HG02571 (cell line): ENCODE data around the gene LLGL2.

ENCODE experiments used
- ATAC-seq: cut with Tn5 transposase; IDR thresholded peaks from one replicate; pipeline ENCODE4 v1.9.1; 2021; ENCODE audit warnings: mild to moderate bottlenecking, moderate library complexity; ENCODE audit not compliant: unreplicated experiment

The LLGL2 gene

DNA sequence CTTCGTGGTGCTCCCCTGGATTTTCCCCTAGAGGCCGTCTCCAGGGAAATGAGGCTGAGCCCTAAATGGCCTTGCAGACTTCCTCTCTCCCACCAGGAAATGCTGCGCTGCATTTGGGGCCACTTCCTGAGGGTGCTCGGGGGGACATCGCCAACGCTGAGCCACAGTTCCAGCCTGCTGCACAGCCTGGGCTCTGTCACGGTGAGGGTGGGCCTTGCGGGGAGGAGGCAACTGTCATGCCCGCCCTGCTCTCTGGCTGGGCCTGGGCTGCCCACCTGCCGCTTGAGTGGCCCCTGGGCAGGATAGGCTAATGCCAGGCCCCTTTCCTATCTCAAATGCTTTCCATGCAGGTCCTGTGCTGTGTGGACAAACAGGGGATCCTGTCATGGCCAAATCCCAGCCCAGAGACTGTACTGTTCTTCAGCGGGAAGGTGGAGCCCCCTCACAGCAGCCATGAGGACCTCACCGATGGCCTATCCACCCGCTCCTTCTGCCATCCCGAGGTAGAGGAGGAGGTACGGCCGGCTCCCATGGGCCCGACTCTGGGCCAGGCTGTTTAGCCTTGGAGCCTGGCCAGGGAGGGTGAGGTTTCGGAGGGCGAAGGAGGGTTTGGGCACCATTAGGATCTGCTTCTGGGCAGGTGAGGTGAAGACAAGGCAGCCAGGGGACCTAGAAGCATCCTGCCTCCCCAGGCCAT, 34.4 kb upstream of the LLGL2 start:
- no peak for ATAC-seq

DNA sequence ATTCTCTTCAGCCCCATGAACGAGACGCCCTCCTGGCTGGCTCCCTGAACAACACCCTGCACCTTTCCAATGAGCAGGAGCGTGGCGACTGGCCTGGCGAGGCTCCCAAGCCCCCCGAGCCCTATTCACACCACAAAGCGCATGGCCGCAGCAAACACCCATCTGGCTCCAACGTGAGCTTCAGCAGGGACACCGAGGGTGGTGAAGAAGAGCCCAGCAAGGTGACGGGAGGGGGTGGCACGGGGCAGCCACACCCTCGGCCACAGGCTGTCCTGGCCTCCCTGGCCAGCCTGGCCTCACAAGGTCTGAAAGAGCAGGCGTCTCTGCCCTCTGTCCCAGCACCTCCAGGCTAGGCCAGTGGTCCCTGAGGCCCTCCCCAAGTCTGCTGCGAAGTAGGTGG, 33.8 kb upstream of the LLGL2 start:
- ATAC-seq, result no peak

DNA sequence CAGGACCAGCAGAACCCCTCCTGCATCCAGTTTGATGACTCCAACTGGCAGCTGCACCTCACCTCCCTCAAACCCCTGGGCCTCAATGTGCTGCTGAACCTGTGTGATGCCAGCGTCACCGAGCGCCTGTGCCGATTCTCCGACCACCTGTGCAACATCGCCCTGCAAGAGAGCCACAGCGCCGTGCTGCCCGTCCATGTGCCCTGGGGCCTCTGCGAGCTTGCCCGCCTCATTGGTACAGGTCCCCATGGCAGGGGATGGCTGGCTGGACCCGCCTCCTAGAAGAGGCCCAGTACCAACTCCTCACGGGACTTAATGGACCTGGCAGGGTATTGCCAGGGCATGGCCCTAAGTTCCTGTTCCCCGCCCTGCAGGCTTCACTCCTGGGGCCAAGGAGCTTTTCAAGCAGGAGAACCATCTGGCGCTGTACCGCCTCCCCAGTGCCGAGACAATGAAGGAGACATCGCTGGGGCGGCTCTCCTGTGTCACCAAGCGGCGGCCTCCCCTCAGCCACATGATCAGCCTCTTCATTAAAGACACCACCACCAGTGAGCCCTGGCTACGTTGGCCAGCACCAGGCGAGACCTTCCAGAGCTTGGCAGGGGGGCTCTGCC, 32.8 kb upstream of the LLGL2 start:
- no peak for ATAC-seq

DNA sequence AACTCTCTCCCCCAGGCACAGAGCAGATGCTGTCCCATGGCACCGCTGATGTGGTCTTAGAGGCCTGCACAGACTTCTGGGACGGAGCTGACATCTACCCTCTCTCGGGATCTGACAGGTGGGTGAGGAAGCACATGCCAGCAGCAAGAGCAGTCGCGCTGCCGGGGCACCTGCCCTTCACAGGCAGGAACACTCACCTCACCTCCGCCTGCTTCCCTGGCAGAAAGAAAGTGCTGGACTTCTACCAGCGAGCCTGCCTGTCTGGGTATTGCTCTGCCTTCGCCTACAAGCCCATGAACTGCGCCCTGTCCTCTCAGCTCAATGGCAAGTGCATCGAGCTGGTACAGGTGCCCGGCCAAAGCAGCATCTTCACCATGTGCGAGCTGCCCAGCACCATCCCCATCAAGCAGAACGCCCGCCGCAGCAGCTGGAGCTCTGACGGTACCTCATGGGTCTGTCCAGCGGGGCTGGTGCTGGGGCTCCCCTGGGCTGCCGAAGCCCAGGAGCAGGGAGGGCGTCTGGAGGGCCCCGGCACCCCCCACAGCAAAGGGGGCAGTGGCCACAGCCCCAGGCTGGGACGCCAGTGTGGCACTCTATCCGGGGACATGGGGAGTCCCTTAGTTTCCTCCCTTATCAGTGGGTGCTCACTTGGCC, 31.9 kb upstream of the LLGL2 start:
- no peak for ATAC-seq

DNA sequence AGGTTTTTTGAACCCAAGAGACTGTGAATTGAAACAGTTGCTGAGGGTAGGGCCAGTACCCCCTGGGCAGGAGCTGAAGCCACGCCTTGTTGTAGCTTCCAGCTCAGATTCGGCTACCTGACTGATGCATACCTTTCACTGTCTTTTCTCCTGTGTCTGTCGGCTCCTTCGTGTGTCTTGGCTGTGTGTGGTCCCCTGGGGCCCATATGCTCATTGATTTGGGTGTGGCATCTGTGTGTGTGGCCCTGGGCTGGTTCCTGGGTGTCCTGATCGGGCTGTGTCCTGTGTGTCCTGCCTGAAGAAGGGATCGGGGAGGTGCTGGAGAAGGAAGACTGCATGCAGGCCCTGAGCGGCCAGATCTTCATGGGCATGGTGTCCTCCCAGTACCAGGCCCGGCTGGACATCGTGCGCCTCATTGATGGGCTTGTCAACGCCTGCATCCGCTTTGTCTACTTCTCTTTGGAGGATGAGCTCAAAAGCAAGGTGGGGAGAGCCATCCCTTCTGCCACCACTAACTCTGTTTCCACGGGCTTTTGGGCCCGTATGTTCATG, 31.1 kb upstream of the LLGL2 start:
- no peak for ATAC-seq

DNA sequence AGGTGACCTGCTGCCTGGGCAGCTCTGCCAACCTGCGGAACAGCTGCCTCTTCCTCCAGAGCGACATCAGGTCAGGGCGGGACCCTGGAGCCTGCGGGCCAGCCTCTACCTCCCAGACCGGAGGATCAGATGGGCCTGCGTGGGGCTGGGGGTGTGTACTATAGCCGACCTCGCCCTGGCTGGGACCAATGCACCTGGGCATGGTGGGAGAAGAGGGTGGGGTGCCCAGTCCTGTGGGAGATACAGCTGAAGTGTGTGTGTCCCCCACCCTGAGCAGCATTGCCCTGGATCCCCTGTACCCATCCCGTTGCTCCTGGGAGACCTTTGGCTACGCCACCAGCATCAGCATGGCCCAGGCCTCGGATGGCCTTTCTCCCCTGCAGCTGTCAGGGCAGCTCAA, 29.5 kb upstream of the LLGL2 start:
- ATAC-seq, result no peak

DNA sequence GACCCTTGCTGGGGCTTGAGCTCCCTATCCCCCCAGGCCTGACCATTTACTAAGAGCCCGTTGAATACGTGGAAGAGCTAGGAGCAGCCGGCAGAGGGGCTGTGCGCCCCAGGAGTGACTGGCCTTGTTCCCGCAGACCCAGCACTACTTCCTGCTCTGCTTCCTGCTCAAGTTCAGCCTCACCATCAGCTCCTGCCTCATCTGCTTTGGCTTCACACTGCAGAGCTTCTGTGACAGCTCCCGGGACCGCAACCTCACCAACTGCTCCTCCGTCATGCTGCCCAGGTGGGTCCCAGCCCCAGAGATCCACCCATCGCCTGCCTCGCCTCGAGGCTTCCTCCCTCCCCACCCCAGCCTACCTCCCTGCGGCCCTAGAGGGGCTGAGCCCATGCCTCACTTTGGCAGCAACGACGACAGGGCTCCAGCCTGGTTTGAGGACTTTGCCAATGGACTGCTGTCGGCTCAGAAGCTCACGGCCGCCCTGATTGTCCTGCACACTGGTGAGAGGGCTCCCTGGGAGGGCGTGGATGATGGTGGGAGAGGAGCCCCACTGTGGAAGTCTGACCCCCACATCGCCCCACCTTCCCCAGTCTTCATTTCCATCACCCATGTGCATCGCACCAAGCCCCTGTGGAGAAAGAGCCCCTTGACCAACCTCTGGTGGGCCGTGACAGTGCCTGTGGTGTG, 27.3 kb upstream of the LLGL2 start:
- ATAC-seq, result no peak

DNA sequence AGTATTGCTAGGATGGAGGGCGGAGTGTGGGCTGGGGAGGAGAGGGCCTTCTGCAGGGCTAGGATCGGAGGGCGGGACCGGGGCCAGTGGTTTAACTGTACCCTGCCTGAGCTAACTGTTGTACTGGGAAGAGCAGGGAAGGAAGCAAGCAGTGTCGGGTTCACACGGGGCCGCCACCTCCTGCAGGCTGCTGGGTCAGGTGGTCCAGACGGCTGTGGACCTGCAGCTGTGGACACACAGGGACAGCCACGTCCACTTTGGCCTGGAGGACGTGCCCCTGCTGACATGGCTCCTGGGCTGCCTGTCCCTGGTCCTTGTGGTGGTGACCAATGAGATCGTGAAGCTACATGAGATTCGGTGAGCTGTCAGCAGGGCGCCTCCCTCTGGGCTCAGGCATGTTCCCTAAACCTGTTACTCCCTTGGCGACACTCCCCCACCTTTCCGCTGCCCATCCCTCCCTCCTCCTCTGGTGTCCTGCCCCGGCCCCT, 26.7 kb upstream of the LLGL2 start:
- no peak for ATAC-seq

DNA sequence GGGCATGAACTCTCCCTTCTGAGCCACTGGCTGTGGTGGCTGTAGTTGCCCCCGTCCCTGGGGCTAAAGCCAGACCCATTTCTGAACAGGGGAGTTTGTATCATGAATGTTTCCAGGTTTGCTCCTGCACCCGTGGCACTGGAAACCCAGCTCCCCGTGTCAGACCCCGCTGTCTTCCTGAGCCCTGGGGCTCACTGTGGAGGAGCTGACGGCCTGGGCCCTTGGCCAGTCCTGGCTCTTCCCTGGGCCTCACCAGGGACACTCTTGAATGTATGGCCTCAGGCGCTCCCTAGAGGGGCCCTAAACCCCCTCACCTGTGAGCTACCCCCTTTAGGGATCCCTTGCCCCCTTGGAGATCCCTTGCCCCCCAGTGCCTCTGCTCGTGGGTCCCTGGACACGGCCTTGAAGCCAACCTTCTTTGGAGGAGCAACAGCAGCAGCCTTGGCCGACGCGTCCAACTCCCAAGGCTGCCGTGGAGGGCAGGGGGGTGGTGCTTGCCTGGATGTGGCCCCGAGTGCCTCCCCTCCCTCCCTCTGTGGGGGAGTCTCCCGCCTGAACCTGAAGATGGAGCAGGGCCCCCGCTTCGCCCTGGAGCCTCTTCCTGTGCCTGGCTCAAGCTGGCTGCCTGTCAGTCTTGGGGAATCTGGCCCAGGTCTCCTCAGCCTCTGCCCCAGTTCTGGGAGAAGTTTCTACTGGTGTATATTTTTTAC, 26.0 kb upstream of the LLGL2 start:
- ATAC-seq, result no peak

DNA sequence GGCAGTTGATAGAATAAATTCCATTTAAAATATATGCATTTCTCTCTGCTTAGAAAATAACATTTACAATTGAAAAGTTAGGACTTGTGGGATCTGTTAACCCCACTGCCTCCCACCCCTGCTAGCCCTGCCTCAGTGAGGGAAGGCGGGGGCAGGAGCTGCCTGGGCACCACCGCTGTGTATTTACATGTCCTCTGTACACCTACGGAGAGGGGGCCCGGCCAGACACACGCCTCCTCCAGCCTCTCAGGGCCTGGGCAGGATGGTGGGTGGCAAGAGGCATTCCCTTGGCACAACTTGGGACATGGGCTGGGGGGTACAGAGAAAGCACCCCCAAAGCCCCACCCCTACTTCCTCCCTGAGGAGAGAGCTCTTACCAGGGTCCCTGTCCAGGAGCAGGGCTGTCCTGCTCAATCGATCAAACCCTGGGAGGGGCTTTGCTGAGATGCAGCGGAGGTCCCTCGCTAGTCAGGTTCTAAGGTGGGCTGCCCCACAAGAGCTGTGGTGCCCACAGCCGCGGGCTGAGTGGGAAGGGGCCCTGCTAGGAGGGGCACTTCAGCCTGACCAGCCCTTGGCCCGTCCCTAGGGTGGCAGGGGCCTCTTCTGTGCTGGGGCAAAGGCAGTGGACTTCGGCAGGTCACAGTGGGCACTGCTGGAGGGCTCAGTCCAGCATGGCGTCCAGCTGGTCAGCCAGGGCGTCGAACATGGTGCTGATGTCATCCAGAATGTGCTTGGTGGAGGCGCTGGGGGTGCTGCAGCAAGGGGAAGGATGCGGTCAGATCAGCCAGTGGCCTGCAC, 24.9 kb upstream of the LLGL2 start:
- ATAC-seq, result no peak

DNA sequence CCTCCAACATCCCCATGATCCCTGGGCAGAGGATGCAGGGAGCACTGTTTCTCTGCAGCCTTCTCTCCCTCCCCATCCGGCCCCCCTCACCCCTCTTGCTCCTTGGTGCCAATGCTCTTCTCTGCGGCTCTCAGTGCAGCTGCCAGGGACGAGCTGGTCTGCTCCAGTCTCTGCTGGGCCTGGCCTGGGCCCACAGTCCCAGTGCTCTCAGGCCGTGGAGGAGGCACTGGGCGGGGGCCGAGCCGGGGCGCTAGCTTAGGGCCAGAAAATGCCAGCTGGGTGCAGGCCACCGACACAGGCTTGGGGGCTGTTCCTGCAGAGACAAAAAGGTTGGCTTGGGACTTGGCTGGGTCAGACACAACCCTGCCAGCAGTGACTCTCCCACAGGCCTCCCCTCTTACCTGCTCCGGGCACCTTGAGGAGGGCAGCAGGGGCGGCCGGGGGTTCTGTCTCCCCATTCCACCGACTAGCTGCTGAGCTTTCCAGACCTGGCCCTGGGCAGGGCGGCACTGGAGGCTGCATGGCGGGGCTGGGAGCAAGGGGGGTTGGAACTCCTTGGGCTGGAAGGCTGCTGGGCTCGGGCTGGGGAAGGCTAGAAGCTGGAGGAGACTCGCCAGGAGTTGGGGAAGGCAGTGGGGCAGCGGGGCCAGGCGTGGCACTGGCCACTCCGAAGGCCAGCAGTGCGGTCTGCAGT, 24.0 kb upstream of the LLGL2 start:
- ATAC-seq, result no peak

DNA sequence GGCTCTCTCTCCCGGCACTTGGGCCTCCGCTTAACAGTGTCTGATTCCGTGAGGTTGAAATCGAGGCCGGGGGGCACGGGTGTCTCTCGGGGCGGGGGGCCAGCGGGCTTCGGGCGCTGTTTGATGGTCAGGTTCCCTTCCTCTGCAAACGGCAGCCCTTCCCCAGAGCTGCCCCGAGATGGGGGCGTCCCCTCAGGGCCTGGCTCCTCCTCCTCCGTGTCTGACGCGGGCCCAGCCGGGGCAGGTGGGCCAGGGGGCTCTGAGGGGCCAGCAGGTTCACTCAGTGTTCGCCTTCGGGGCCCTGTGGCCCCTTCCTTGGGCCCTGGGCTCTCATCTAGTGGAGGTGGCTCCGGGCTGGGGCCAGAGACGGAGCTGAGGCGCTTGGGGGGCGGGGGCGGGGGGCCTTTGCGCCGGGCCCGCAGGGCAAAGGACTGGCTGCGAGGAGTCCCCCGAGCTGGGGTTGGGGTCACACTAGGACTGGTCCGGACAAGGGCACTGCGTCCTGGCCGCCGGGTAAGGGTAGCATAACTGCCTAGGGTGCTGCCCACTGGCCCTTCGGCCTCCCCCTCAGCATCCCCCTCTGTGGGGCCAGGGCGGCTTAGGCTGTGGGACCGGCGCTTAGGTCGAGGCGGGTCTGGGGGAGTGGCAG, 23.3 kb upstream of the LLGL2 start:
- ATAC-seq, result no peak

DNA sequence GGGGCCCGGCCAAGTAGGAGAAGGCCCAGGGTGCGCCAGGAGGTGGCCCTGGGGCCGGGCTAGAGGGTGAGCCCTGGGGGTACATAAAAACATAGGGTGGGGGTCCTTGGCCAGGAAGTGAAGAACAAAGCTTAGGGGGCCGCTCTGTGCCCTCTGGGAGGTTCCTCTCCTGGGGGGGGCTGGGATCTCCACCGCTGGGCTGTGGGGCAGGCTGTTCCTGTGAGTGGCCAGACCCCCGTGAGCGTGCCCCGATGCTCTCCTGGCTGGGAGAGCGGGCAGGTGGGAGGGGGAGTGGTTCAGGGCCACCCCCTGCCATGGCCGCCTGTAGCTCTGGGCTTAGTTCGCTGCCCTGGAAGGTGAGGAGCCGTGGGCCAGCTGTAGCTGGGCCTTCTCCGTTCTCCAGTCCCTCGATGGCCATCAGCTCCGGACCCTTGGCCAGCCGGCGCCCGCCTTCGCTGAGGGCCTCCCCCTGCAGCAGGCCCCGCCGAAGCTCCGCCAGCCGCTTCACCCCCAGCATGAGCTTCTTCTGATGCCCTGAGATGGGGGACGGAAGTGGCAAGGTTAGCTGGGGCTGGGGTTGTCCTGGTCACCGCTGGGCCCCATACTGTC, 22.7 kb upstream of the LLGL2 start:
- no peak for ATAC-seq

DNA sequence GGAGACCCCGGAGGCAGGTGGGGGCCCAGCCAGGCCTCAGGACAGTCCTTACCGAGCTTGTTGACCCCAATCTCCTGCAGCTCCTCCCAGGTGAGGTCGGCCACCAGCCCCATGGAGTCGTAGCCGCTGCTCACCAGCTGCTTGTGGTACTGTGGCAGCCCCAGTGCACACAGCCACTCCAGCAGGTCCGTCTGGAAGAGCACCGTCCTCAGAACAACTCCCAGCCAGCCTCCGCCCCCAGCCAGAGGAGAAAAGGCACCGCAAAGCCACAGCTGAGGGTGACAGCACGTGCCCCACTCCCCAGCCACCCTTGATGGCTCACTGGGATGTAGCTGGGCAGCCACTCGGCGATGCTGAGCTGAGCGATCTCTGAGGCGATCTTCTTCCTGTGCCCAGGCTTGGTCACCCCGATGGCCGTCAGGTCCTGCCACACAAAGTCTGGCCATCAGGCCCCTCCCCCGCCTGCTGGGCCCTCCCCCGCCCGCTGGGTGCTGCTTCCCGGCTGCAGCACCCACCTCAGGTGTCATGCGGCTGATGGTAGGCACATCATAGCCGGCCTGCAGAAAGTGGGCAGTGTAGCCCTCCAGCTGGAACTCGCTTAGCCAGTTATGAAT, 22.1 kb upstream of the LLGL2 start:
- ATAC-seq, result no peak

DNA sequence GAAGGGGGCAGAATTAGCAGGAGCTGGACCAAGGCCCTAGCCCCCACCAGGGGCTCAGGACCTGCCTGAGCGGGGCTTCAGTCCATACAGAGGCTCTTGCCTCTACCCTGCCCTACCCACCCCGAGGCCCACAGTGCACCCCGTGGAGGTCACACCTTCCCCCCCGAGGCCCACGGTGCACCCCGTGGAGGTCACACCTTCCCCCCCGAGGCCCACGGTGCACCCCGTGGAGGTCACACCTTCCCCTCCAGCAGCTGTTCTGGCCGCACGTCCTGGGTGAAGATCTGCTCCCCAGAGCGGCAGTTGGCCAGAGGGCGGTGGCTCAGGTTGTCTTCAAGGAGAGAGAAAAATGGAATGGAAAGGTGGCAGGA, 21.5 kb upstream of the LLGL2 start:
- no peak for ATAC-seq

DNA sequence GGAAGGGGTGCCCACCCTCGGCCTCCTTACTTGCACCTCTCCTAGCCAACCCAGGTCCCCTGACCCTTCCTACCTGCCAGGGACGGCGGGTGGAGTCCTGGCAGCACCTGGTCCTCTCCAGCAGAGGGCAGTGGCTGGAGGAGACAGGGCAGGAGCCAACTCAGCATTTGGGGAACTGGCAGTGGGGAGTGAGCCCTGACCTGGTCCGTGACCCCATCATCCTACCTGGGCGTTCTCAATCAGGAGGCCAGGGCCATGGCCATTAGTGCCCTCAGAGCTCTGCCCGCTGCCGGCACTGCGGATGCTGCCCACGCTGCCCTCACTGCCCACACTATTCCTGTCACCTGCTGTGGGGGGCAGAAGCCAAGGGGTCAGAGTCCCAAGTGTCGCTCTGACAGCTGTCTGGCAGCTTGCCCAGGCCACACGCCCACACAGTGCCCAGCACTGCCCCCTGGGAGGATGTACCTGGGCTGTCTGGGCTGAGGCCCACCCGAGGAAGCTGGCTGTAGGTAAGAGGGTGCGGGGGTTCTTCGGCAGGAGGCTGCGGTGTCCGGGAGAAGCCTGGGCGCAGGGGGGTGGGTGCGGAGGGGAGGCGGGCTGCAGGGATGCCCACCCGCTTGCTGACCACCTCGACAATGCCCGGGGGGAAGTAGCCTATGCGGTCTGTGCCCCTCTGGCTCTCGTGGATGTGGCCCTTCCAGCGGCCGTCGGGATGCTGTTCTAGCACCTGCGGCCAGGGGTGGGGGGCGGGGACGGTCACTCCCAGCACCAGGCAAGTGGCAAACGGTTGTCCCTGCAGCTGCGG, 20.9 kb upstream of the LLGL2 start:
- no peak for ATAC-seq

DNA sequence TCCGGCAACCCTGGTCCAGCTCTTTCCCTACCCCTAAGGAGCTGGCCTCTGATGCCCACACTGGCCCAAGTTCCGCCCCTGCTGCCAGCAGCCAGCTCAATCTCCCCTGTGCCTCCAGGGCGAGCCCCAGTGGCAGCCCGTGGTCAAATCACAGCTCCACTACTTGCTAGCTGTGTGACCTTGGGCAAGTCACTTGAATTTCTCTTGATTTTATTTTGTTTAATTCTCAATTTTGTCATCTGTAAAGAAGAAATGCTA, 20.4 kb upstream of the LLGL2 start:
- no peak for ATAC-seq

DNA sequence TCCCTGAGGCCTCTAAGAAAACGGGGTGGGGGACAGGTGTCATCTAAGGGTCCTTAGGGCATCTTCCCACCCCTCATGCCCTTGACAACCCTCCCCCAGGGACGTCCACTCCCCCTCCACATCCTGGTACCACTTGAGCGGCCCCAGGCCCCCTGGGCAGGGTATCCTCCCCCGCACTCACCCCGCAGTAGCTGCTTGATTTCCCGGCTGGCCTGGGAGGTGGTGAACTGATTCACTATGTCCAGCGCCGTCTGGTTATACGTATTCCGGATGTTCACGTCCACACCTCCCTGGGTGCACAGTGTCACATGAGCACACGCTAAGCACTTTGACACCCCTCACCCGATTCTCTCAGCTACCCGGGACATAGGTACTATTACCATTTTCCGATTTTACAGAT, 19.9 kb upstream of the LLGL2 start:
- no peak for ATAC-seq
